Endothelial cell of umbilical vein (primary cell): ENCODE data around the gene ZNF362.

Experiments used
- EZH2 ChIP-seq: IDR thresholded peaks from 2 replicates; pipeline ENCODE4 v1.6.1; 2012; ENCODE audit warnings: borderline replicate concordance, low read depth, mild to moderate bottlenecking, moderate library complexity, low read length, inconsistent platforms; ENCODE audit not compliant: severe bottlenecking
- FOS ChIP-seq: IDR thresholded peaks from 2 replicates; pipeline ENCODE4 v1.6.1; 2011; ENCODE audit warnings: mild to moderate bottlenecking, low read length, moderate library complexity, borderline replicate concordance; ENCODE audit not compliant: insufficient read depth
- GATA2 ChIP-seq: IDR thresholded peaks from 2 replicates; pipeline ENCODE4 v1.7.0; 2011; ENCODE audit warnings: low read depth, mild to moderate bottlenecking, moderate library complexity, mixed read lengths, low read length; ENCODE audit not compliant: insufficient read length, insufficient read depth
- JUN ChIP-seq: IDR thresholded peaks from 2 replicates; pipeline ENCODE4 v1.6.1; 2011; ENCODE audit warnings: borderline replicate concordance, low read depth; ENCODE audit not compliant: insufficient read length, insufficient read depth
- MYC ChIP-seq: IDR thresholded peaks from one replicate; pipeline ENCODE4 v1.6.1; 2011; ENCODE audit warnings: mild to moderate bottlenecking, low read depth, low read length
- POLR2A ChIP-seq: IDR thresholded peaks from 2 replicates; pipeline ENCODE4 v1.6.1; 2012; ENCODE audit warnings: low read depth, mild to moderate bottlenecking, control low read depth, low read length
- POLR2AphosphoS5 ChIP-seq: IDR thresholded peaks from 2 replicates; pipeline ENCODE4 v1.6.1; 2012; ENCODE audit warnings: low read depth, mild to moderate bottlenecking, control low read depth, low read length, moderate library complexity; ENCODE audit not compliant: insufficient read depth
- TF ChIP-seq, protein P1 (sequence below), 2 donors: IDR thresholded peaks; 1 replicate in 1 of 2; 2 replicates in 1 of 2; pipeline ENCODE4 v1.5.1; 2011; ENCODE audit warnings: low read length in 2 of 2, mild to moderate bottlenecking in 2 of 2, moderate library complexity in 2 of 2, control low read depth in 1 of 2, inconsistent platforms in 1 of 2, low read depth in 1 of 2; ENCODE audit not compliant: insufficient read depth in 1 of 2; ENCODE audit errors: extremely low read depth in 1 of 2
- TF ChIP-seq, protein P2 (sequence below): IDR thresholded peaks from 2 replicates; pipeline ENCODE4 v1.6.1; 2011; ENCODE audit not compliant: insufficient read depth, insufficient read length

DNA sequence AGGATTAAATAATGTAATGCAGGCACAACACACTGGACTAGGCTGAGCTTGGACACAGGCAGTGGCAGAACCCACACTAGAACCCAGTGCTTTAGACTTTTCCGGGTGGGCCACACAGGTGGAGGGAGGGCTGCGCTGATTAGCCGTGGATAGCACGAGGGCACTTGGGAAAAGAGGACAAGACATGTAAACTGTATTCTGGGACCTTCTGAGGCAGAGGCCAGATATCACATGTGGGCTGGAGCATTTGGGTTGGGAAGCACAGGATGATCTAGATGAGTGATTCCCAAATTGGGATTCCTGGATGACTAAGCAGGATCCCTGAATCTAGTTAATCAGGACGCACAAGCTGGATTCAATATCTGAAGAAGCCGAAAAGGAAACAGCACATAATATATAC, 84.9 kb downstream of the ZNF362 start:
- TF ChIP-seq MYC (no peak), EZH2 (no peak), POLR2AphosphoS5 (no peak), FOS (no peak), GATA2 (no peak), POLR2A (no peak), JUN (no peak)
- TF ChIP-seq, protein P1, sequence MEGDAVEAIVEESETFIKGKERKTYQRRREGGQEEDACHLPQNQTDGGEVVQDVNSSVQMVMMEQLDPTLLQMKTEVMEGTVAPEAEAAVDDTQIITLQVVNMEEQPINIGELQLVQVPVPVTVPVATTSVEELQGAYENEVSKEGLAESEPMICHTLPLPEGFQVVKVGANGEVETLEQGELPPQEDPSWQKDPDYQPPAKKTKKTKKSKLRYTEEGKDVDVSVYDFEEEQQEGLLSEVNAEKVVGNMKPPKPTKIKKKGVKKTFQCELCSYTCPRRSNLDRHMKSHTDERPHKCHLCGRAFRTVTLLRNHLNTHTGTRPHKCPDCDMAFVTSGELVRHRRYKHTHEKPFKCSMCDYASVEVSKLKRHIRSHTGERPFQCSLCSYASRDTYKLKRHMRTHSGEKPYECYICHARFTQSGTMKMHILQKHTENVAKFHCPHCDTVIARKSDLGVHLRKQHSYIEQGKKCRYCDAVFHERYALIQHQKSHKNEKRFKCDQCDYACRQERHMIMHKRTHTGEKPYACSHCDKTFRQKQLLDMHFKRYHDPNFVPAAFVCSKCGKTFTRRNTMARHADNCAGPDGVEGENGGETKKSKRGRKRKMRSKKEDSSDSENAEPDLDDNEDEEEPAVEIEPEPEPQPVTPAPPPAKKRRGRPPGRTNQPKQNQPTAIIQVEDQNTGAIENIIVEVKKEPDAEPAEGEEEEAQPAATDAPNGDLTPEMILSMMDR (IDR thresholded peaks at IDR 0.05; ENCODE audit: extremely low read depth in 1 of 2, insufficient read depth in 1 of 2, low read depth in 1 of 2, low read length in 2 of 2) = no peak
- TF ChIP-seq, protein P2, sequence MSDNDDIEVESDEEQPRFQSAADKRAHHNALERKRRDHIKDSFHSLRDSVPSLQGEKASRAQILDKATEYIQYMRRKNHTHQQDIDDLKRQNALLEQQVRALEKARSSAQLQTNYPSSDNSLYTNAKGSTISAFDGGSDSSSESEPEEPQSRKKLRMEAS = no peak
